ENCODE data around the gene CAPN8.

Gene CAPN8

DNA sequence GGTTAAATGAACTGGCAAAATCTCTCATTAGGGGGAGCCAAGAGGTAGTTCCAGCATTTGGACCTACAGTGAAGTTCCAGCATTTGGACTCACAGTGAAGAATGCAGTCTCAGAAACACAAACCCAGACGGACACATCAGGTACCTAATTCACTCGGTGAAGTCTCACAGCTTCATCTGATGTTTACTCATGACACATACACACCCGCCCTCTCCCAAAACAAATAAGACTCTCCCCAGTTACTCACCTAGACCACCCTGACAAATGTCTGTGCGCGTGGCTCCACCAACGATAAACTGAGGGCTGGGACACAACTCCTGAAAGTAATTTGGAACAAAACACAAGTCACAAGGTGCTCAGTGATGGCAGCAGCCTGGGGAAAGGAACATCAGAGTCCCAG is 11.4 kb downstream of the CAPN8 start:
- DNase-seq (ENCODE audit: low read depth) = no peak

DNA sequence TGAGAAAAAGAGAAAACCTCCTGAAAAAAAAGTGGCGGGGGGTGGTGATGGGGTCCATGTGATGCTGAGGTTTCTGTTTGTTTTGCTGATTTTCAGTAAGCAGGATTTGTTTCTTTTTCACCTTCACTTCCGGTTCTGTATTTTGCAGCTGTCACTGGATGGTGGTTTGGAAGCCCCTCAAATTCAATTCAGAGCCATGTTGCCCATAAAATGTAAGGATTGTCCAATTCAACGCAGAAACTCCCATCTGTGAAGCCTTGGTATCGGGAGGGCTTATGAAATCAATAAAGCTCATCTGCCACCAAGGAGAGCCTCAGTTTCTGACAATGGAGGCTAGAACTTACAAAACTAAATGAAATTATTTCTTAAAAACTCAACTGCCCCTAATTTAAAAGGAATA is 12.1 kb downstream of the CAPN8 start:
- DNase-seq (ENCODE audit: low read depth) = no peak

DNA sequence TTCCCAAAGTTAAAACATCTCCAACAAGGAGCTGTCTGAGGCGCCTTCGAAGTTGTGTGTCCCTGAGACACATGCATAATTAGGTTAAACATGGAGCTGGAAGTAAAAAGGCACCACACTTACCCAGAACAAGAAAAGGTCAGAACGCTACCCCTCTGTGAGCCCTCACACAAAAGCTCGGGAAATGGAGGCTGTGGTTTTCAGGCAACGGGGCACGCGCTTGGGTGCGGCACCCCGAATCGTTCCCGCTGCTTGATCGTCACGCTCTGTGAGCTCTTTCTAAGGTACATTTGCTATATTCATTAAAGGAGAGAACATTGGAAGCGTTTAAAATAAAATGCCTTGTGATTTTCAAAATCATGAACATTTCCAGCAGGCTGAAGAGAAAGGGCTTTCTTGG is 12.5 kb downstream of the CAPN8 start:
- no peak for DNase-seq (ENCODE audit: low read depth)

DNA sequence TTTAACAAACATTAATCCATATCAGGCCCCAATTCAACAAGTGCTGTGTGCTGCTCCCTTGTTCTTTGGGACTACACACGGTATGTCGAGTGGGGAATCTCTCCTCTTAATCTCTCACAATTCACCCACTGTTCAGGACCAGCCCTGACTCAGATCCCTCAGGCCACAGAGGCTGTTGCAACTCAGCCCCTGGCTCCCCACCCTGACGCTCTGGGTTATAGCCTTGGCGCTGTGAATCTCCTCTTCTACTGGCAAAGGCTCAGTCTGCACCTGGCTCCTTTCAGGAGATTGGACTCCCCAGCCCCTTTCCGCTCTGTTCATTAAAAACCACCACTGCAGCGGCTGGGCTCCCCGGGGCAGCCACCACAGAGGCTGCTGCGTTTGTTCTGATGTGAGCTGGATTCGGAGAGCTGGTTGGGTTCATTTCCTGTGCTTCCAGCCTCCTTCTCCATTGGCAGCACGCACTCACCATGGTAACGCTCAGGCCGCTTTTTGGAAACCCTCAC is 13.0 kb downstream of the CAPN8 start:
- DNase-seq (ENCODE audit: low read depth) = no peak

DNA sequence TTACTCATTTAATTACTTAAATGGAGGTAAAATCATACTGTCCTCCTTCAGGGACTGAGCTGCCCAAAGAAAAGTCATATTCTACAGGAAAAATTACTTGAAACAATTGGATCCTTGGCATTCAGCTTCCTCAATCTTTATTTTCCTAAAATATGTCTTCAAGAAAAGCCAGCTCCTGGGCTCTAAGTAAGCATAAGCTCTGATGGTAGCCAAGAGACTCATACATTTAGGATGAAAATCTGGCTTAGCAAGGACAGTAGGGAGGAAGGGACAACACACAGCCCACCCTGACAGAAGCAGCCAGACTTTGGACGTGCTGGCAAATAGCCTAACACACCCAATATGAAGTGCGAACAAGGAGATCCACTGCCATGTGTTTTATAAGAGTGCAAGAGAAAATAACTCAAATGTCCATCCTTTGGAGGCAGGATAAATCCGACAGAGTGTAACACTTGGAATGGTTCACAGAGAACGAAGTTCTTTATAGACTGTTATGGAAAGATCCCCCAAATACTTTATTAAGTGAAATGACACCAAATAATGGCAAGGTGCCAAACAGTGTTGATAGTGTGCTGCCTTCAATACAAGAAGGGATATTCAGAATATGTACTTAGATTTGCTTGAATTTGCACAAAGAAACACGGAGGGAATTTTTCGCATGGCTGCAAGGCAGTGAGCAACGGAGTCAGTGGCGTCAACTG is 14.1 kb downstream of the CAPN8 start:
- DNase-seq (ENCODE audit: low read depth) = no peak

DNA sequence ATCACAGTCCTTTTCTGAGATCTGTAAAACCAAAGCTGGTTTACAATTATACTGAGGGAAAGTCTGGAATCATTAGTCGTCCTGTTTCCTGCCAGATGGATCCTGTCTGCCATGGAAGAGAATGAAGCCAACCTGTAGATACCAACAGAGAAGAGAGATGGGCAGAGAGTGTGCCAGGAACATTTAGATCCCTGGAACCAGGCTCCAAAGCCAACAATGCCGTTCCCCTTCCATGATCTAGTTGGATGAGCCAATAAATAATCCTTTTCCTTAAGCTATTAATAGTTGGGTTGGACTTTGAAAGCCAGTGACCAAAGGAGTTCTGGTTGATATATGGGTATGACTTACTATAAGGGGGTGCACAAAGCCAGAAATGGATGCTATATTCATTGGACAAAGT is 15.0 kb downstream of the CAPN8 start:
- DNase-seq (ENCODE audit: low read depth) = no peak

DNA sequence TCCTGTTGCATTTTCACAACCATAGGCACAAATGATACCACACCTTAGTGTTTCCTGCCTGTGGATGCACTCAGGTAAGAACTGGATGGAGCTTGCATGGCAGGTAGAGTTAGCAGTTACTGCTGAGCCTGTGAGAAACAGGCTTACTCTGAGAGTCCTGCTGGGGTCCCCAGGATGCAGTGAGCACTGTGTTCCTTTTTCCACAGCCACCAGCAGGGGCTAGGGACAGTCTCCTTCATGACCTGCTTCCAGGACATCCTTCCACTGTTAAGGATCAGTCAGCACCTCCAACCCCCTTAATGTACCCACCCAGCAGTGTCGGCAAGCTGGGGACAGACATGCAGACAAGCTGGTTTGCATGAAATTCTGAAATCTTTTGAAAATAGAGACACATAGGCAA is 16.3 kb downstream of the CAPN8 start:
- no peak for DNase-seq (ENCODE audit: low read depth)

DNA sequence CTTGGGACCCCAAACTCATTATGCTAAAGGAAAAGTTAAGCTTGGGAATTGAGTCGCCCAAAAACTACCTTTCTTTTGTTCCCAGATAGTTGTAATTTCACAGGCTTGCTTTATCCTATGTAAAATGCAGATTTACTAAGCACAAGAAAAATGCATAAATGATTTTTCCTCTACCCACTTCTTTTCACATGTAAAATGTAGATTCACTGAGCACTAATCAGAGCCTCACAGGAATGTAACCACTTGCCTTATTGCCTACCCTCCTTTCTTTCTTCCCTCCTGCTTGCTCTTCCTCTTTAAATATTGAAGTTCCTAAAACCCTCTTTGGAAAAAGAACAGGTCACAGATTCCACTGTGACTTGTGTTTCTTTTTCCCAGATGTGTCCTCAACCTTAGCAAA is 18.3 kb downstream of the CAPN8 start:
- DNase-seq (ENCODE audit: low read depth) = no peak

DNA sequence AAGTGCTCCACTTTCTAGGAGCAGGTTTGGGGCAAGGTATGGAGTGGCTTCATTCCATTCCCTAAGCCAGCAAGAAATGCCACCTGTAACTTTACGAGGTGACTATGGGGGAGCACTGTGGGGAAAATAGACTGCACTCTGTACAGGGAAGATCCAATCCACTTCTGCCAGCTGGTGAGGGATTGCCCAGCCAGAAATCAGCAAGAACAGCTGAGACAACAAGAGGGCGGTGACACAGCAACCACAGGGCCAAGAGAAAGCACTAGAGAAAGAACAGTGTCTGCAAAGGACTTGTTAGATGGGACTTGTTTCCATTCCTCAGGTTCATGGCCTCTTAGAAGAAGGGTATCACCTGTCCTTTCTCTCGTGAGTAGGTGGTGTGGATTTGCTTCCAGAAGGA is 19.6 kb downstream of the CAPN8 start:
- DNase-seq (ENCODE audit: low read depth) = no peak

DNA sequence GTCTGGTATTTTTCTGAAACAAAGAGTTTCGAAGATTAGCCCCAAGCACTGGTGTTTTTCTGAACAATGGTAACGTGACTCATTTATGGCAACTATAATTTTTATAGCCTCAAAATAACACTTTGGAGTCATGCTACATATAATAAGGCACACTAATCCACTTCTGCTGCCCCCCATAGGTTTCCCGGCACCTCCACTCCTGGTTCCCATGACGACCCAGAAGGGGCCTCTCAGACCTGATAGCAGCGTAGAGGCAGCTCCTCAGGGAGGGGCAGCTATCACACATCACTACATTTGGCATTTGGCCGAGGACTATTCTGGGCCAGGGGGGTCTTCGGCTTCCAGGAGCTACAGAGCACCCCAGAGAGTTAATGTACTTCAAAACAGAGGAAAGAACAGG is 23.3 kb downstream of the CAPN8 start:
- DNase-seq (ENCODE audit: low read depth) = no peak

DNA sequence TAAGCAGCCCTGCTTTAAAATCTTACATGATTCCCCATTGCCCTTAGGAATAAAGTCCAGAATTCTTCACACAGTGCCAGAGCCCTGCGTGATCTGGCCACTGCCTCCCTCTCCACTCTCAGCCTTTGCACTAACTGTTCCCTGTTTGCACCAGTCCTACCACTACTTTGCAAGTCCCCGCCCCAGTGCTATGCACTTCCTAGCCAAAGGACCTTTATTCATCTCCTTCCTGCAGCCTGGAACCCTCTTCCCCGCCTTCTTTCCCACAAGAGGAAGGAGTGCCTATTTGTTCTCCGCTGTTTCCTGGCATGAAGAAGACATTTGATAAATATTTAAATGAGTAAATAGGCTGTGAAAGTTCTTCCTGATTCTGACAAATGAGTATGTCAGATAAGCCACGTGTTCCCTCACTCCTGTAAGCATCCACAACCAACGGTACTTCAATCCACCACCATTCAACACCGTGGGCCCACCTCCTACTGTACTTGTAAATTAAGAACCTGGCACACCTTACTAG is 23.9 kb downstream of the CAPN8 start:
- DNase-seq (ENCODE audit: low read depth) = no peak

DNA sequence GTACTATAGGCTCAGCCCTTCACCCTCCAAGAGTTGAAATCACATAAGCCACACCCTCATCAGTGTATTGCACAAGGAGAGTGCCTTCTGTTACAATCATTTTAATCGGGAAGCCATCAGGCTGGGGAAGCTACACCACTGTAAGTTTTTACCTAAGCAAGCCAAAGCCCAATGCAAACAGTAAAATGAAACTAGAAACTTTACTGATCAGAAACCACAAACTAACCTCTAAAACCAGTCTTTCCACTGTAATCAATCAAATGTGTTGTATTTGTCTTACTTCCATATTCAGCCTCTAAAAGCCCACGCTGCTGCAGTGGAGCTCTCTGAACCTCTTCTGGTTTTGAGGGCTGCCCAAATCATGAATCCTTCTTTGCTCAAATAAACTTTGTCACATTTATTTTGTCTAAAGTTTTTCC is 26.2 kb downstream of the CAPN8 start:
- no peak for DNase-seq (ENCODE audit: low read depth)

DNA sequence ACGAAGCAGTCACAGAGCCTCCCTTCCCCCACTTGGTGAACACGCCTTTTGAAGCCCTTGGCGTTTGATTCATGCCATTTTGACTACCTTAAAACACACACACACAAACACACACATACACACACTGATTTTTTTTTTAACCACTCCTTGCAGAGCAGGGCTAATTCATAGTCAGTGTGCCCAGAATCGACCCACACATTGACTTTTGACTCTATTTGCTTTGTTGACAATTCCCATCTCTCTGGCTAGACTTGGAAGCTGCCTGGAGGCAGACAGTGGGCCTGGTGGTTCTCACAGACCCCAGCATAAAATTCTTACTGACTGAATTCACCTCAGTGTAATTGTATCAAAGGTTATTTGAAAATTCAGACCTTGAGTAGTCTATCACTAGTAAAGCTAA is 30.3 kb downstream of the CAPN8 start:
- DNase-seq (ENCODE audit: low read depth) = no peak

DNA sequence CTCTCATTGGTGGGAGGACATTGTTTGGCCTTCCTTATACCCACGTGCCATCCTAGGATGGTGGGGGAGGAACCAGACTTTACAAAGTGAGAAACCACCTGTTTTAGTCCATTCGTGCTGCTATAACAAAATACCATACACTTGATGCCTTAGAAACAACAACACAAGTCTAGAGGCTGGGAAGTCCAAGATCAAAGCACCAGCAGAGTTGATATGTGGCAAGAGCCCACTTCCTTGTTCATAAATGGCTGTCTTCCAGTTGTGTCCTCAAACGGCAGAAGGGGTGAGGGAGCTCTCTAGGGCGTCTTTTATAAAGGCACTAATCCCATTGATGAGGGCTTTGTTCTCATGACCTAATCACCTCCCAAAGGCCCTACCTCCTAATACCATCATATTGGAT is 31.1 kb downstream of the CAPN8 start:
- DNase-seq (ENCODE audit: low read depth) = no peak

DNA sequence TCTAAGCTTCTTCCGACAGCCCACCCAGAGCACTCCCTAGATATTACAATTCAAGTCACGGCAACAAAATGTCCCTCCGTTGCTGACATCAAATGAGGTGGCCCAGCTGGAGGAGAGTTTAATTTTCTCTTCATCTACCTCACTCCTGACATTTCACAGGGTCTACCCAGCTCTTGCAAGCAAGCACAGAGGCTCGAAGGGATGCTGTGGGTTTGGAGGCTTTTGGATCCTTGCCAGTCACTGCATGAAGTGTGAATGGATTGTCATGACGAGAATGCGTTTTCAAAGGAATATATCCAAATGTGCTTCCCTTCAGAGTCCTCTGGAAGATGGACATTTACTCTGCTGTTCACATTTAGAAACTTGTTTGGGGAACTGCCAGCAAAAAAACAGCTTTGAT is 33.5 kb downstream of the CAPN8 start:
- no peak for DNase-seq (ENCODE audit: low read depth)

DNA sequence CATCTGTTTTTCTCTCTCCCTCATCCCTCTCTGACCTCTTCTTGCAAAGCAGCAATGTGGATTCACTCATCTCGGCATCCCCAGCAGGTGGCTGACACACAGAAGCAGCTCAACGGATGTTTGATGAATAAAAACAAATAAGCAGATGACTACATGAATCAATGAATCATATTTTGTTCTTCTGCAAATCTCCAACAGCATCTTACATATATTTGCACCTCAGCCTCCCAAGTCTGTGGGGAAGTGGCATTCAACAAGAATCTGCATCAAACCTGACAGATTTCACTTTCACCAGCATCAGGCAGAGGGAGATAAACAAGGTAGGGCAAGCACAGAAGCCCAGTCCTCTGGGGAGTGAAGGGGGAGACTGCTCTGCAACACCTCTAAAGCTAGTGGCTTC is 34.0 kb downstream of the CAPN8 start:
- DNase-seq (ENCODE audit: low read depth) = no peak

DNA sequence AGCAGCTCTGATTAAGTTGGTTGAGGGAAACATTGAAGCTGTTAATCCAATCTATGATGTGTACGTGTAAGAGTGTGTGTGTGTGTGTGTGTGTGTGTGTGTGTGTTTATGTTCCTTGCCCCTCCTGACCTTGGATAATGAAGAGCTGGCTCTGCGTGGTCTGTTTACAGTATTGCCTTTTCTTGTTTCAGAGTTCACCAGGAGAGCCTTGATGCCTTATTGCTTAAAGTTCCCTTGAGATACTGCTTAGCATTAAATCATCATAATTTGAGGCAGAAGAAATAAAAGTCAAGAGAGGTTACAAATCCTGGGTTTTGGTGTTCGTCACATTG is 36.4 kb downstream of the CAPN8 start:
- DNase-seq (ENCODE audit: low read depth) = no peak

DNA sequence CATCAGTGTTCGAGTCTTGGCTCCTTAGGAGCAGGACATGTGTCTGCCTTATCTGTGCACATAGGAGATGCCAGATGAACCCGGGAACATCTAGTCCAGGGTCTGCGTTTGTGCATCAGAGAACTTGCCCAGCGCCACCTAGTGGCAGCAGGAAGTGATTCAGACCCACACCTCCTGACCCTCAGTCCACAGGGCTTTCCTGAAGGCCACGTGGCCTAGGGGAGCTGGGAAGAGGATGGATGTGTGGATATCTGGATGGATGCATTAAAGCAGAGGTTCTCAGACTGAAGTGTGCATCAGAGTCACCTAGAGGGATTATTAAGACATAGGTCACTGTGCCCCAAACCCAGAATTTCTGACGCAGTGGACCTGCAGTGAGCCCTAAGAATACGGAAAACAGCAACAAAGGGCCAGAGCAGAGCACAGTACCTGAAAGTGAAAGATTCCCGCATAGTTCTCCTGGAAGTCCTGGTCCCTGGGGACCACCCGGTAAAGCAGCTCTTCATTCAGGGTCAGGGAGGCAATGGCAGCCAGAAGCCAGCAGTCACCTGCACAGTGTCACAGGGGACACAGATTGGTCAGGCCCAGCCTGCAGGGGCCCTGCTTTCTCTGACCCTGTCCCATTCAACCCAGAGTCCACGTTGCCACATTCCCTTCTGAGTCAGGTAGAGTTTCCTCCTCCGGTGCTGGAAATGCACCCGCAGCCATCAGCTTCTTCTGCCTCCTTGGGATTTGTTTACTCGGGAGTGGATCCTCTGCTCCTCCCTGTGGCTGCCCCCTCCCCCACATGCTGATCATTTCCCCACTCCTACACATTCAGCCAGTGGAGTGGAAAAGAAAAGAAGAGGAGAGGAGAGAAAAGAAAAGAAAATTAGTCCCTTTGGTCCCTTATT is 37.0 kb downstream of the CAPN8 start:
- DNase-seq (ENCODE audit: low read depth) = no peak

DNA sequence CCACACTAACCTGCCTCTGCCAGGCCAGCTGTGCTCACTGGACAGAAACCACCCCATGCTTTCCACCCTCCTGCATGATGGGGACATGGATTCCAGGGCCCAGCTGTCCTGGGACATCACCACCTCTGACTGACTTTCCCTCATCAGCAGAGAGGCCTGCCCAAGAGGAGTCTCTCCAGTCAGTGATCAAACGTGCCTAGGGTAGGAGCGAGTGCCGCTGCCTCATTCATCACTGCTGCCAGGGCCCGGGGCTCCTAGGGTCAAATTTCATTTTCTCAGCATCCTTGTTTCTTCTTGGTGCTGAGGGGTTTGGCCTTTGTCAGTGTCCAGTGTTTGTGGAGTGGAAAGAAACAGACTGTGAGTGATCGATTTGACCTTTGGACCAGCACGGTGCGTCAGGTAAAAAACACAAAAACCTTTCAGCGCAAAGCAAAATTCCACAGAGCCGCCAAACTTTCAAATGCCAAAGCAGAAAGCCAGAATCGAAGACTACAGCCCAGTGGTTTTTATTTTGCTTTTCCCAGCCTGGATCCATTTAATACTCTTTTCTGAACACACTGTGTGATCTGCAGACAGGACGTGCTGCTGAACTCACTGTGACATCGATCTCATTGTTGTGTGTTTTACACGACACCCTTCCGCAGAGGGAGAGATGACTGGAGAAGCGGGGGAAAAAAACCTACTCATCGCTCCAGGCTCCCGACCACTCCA is 43.2 kb downstream of the CAPN8 start:
- DNase-seq (ENCODE audit: low read depth) = no peak

DNA sequence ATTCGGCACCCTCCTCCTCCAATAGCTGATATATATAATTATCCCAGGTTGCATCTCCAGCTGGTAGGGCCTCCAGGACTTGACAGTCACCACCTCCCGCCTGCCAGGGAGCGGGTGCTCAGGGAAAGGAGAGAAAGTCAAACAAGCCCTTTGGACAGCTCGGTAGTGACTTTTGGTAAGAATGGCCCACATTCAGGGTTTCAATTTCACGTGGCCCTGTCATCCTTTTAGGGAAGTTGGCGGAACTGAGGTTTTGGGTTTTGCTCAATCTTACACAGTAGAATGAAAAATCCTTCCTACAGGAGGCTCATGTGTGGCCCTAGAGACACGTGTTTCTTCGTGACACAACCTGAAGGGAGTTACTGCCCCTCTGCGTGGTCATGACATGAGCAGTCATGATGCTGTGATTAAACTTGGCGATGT is 44.2 kb downstream of the CAPN8 start:
- no peak for DNase-seq (ENCODE audit: low read depth)

DNA sequence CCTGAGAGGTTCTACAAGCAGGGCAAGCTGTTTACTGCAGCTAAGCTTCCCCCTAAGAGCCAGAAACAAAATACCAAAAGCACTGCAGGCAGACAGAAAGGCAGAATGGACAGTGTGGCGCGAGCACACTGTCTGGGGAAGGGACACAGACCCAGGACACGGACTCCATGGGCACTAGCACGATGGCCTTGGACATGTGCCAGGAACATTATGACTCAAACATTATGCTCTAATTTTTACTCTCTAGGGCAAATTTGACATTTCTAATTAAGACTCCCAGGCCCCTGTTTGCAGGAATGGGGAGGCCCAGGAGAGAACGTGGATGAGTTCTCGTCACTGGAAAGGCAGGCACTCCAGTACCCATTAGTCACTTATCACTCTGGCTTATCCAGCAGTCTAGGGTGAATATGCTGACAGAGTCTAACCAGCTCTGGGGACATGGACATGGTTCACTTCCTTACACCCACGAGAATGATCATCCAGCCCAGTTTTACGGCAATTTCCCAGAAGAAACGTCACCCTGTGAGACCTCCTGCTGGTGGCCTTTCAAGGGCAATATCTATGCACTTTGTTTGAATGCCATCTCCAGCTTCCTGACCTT is 45.1 kb downstream of the CAPN8 start:
- no peak for DNase-seq (ENCODE audit: low read depth)

DNA sequence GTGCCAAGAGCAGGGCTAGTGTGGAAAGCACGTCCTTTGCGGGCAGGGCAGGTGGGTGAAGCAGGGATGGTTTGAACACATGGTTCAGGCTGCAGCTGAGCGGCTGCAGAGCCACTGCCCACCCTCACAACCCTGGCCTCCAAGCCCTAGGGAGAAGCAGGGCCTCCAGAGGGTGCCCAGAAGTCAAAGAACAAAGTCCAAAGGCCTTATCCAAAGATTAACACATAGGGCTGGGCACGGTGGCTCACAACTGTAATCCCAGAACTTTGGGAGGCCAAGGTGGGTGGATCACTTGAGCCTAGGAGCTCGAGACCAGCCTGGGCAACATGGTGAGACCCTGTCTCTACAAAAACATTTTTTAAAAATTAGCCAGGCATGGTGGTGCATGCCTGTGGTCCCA is 46.8 kb downstream of the CAPN8 start:
- DNase-seq (ENCODE audit: low read depth) = no peak
